Natural killer cell (primary cell): Measurements from ENCODE around the gene HMGCLL1. TPM values are rescaled to one million over a fixed set of nuclear protein-coding genes. Genes with fewer than 3 reads are reported as not detected.

ENCODE experiments used
- ATAC-seq, 3 donors: fragments of 150-1000 bp in 2 of 3; fragments of 200-7000 bp in 1 of 3; cut with Tn5 transposase; 1 replicate in 1 of 3; 2 replicates in 2 of 3; pipeline ENCODE4 v1.10.0; 2021; ENCODE audit warnings: mild to moderate bottlenecking in 2 of 3, moderate library complexity in 2 of 3
- DNase-seq, 2 donors: peaks; one replicate each; pipeline versions ENCODE4 v3.0.0 to v3.0.0-alpha.2; 2013 to 2021; ENCODE audit warnings: mixed read lengths in 1 of 2
- H3K27ac ChIP-seq: one replicate; pipeline ENCODE4 v1.5.1; 2013; ENCODE audit warnings: mild to moderate bottlenecking, low read length
- H3K27me3 ChIP-seq: one replicate; pipeline ENCODE4 v1.6.1; 2013; ENCODE audit warnings: low read length; ENCODE audit not compliant: control insufficient read depth, insufficient read depth
- H3K36me3 ChIP-seq: one replicate; pipeline ENCODE4 v1.6.1; 2013; ENCODE audit warnings: low read length; ENCODE audit not compliant: control insufficient read depth, insufficient read depth
- H3K4me1 ChIP-seq: one replicate; pipeline ENCODE4 v1.6.1; 2013; ENCODE audit warnings: low read length; ENCODE audit not compliant: control insufficient read depth, insufficient read depth
- H3K4me3 ChIP-seq: one replicate; pipeline ENCODE4 v1.5.1; 2013; ENCODE audit warnings: low read length
- H3K9me3 ChIP-seq: one replicate; pipeline ENCODE4 v1.6.1; 2013; ENCODE audit warnings: low read length; ENCODE audit not compliant: control insufficient read depth, insufficient read depth
- H3K27ac Mint-ChIP-seq, 2 donors: one replicate each; pipeline ENCODE4 v1.8.0; 2022; ENCODE audit warnings: mild to moderate bottlenecking in 2 of 2, mixed read lengths in 2 of 2, moderate library complexity in 1 of 2
- H3K27me3 Mint-ChIP-seq, 2 donors: one replicate each; pipeline ENCODE4 v1.8.0; 2022; ENCODE audit warnings: low read depth in 2 of 2, mixed read lengths in 2 of 2
- H3K36me3 Mint-ChIP-seq: one replicate; pipeline ENCODE4 v1.8.0; 2022; ENCODE audit warnings: mixed read lengths
- H3K4me1 Mint-ChIP-seq, 2 donors: one replicate each; pipeline ENCODE4 v1.8.0; 2022; ENCODE audit warnings: mixed read lengths in 2 of 2
- H3K4me3 Mint-ChIP-seq: one replicate; pipeline ENCODE4 v1.8.0; 2022; ENCODE audit warnings: mild to moderate bottlenecking, moderate library complexity, mixed read lengths
- H3K9me3 Mint-ChIP-seq, 2 donors: one replicate each; pipeline ENCODE4 v1.8.0; 2022; ENCODE audit warnings: mixed read lengths in 2 of 2
- CTCF ChIP-seq: fragments of 200-600 bp; IDR thresholded peaks from one replicate; pipeline ENCODE4 v1.8.0; 2022; ENCODE audit warnings: antibody characterized with exemption
- WGBS: methylation state at CpG from one replicate; pipeline ENCODE4 v1.1.7; 2013; ENCODE audit warnings: missing lambda C conversion rate; ENCODE audit not compliant: insufficient coverage; 5-methylcytosine and 5-hydroxymethylcytosine counted together
- intact Hi-C: fragments of 100-400 bp; cut with micrococcal nuclease; formaldehyde crosslinking; loops from one replicate; pipeline ENCODE4 v1.14.2; 2022
- total RNA-seq, 4 donors: library from RNA; stranded (reverse); fragments of 120-200 nt in 1 of 4; gene quantifications; one replicate each; pipeline versions ENCODE4 v1.2.3 to v1.2.4, GENCODE V29; 2013 to 2022

Gene HMGCLL1
- total RNA-seq, 3 donors from 2014 or later (not counting 1 experiment from before 2014, with no cell fraction given) = not detected

- no peaks in the 10 kb centered on the region for H3K36me3 Mint-ChIP-seq
- intact Hi-C loops = no loop called here
- Histone ChIP-seq H3K9me3 (no peaks in the 10 kb centered on the region), H3K27me3 (no peaks in the 10 kb centered on the region), H3K4me3 (no peak overlapping the region), H3K4me1 (no peaks in the 10 kb centered on the region), H3K27ac (no peak overlapping the region), H3K36me3 (no peaks in the 10 kb centered on the region)
- no peaks in the 10 kb centered on the region for H3K4me1 Mint-ChIP-seq
- DNase-seq (no peak), ATAC-seq (no peak)
- WGBS = 51% methylated on average over 2 of the region's 3 CpGs
- TF ChIP-seq CTCF = no peak
- H3K27ac Mint-ChIP-seq = no peak overlapping the region
- no peaks in the 10 kb centered on the region for H3K27me3 Mint-ChIP-seq
- H3K9me3 Mint-ChIP-seq = peaks cover 4 to 10% of the 10 kb centered on the region in 2 donors
- no peak overlapping the region for H3K4me3 Mint-ChIP-seq
Measured at GRCh38 chr6:55395871-55396270, 183.1 kb downstream of the HMGCLL1 start.

GRCh38 chr6:55388211-55388610 lies 190.8 kb downstream of the HMGCLL1 start:
- intact Hi-C loops = no loop called here
- no peak for TF ChIP-seq CTCF
- Histone ChIP-seq H3K4me1 (no peaks in the 10 kb centered on the region), H3K9me3 (no peaks in the 10 kb centered on the region), H3K27ac (no peak overlapping the region), H3K27me3 (no peaks in the 10 kb centered on the region), H3K4me3 (no peak overlapping the region), H3K36me3 (no peaks in the 10 kb centered on the region)
- H3K36me3 Mint-ChIP-seq = no peaks in the 10 kb centered on the region
- no peak overlapping the region for H3K27ac Mint-ChIP-seq
- peaks cover 6 to 8% of the 10 kb centered on the region in 2 donors for H3K9me3 Mint-ChIP-seq
- ATAC-seq (no peak), DNase-seq (no peak)
- H3K4me3 Mint-ChIP-seq = no peak overlapping the region
- H3K4me1 Mint-ChIP-seq = no peaks in the 10 kb centered on the region
- H3K27me3 Mint-ChIP-seq = no peaks in the 10 kb centered on the region
- WGBS = 84% methylated on average over 3 of the region's 3 CpGs
